22Rv1 (cell line): ENCODE results near the gene CBLIF.
A peak's percentile ranks its signal among the peaks of the same experiment; 100 is the strongest.

Experiments
- H3K27ac ChIP-seq: fragments of 450-650 bp; 2 replicates; pipeline ENCODE4 v1.5.1; 2017
- CTCF ChIP-seq: fragments of 450-650 bp; IDR thresholded peaks from 2 replicates; pipeline ENCODE4 v1.5.1; 2017; ENCODE audit warnings: mild to moderate bottlenecking
- ZFX ChIP-seq: fragments of 450-650 bp; IDR thresholded peaks from 2 replicates; pipeline ENCODE4 v1.6.1; 2017; ENCODE audit warnings: antibody characterized with exemption, borderline replicate concordance

Gene CBLIF

GRCh38 chr11:59846556-59846955, 1.3 kb upstream of the CBLIF start:
- TF ChIP-seq CTCF: no peak
- no peak for TF ChIP-seq ZFX
- H3K27ac ChIP-seq: no peak overlapping the region

- TF ChIP-seq CTCF (no peak), ZFX (no peak)
- no peak overlapping the region for H3K27ac ChIP-seq
Observed at GRCh38 chr11:59842316-59842715, 3.0 kb downstream of the CBLIF start.

- TF ChIP-seq ZFX (no peak), CTCF (no peak)
- no peak overlapping the region for H3K27ac ChIP-seq
Observed at GRCh38 chr11:59841514-59841913, 3.8 kb downstream of the CBLIF start.

- TF ChIP-seq ZFX (no peak), CTCF (no peak)
- H3K27ac ChIP-seq: no peak overlapping the region
Observed at GRCh38 chr11:59839615-59840014, 5.7 kb downstream of the CBLIF start.

- TF ChIP-seq CTCF (no peak), ZFX (no peak)
- H3K27ac ChIP-seq: no peak overlapping the region
Observed at GRCh38 chr11:59833602-59834001, 11.7 kb downstream of the CBLIF start.

- no peak overlapping the region for H3K27ac ChIP-seq
- TF ChIP-seq ZFX (no peak), CTCF (no peak)
Observed at GRCh38 chr11:59829358-59829757, 15.9 kb downstream of the CBLIF start.

GRCh38 chr11:59822989-59823566, 22.2 kb downstream of the CBLIF start:
- no peak overlapping the region for H3K27ac ChIP-seq
- TF ChIP-seq ZFX: no peak
- peak; percentile 76 for TF ChIP-seq CTCF
